Endothelial cell of umbilical vein (primary cell): ENCODE data around the gene ZC3H13. TPM values are rescaled to one million over a fixed set of nuclear protein-coding genes. Genes with fewer than 3 reads are reported as not detected.

Experiments used
- BruUV-seq: library from RNA; stranded (reverse); fragments of 400-500 nt; replicated peaks from 2 replicates; lab custom pipeline; 2021; lab: Mats Ljungman, UMichigan
- CTCF ChIA-PET: fragments of 300-600, 350-600 bp; sonication (Branson Sonifier 250); formaldehyde crosslinking; loops from one replicate; lab custom pipeline; 2021; ENCODE audit warnings: antibody characterized with exemption, inconsistent platforms; lab: Charles Lee
- POLR2A ChIA-PET: fragments of 300-600, 350-600 bp; sonication (Branson Sonifier 250); formaldehyde crosslinking; loops from one replicate; lab custom pipeline; 2021; ENCODE audit warnings: antibody characterized with exemption, inconsistent platforms; lab: Charles Lee
- DNase-seq: peaks from one replicate; pipeline ENCODE4 v3.0.0-alpha.2; 2011; ENCODE audit warnings: low read depth, low spot score
- FAIRE-seq: peaks from 2 replicates; lab custom pipeline; 2011; peaks lifted over from hg19 to GRCh38; lab: Jason Lieb, UNC
- H2AFZ ChIP-seq: 2 replicates; pipeline ENCODE4 v1.6.0; 2012; ENCODE audit warnings: low read depth, low read length, control low read depth, inconsistent platforms
- H3K27ac ChIP-seq: 2 replicates; pipeline ENCODE4 v1.5.1; 2011; ENCODE audit warnings: low read depth, mild to moderate bottlenecking, control low read depth, low read length, moderate library complexity; ENCODE audit not compliant: insufficient read depth
- H3K27me3 ChIP-seq, 2 experiments: 2 replicates each; pipeline versions ENCODE4 v1.6.0 to v1.6.1; 2011; ENCODE audit warnings: low read length in 2 of 2, mixed read lengths in 1 of 2; ENCODE audit not compliant: control insufficient read depth in 2 of 2, insufficient read depth in 2 of 2
- H3K36me3 ChIP-seq, 2 experiments: 2 replicates in 1 of 2; 3 replicates in 1 of 2; pipeline ENCODE4 v1.5.1; 2011; ENCODE audit warnings: low read length in 2 of 2, mild to moderate bottlenecking in 1 of 2, moderate library complexity in 1 of 2; ENCODE audit not compliant: control insufficient read depth in 2 of 2, insufficient read depth in 2 of 2; ENCODE audit errors: extremely low read depth in 1 of 2
- H3K4me1 ChIP-seq: 3 replicates; pipeline ENCODE4 v1.5.1; 2011; ENCODE audit warnings: mild to moderate bottlenecking, low read length; ENCODE audit not compliant: control insufficient read depth, insufficient read depth; ENCODE audit errors: extremely low read depth
- H3K4me2 ChIP-seq: 2 replicates; pipeline ENCODE4 v1.6.1; 2011; ENCODE audit warnings: low read length, control low read depth, mixed read lengths; ENCODE audit not compliant: insufficient read depth
- H3K4me3 ChIP-seq, 3 experiments: fragments of 200-600 bp in 1 of 3; sonication (generic), shearing (Covaris generic) in 1 of 3; replicated peaks in 1 of 3; 2 replicates each; pipeline ENCODE4 v1.5.1; 2011 to 2016; ENCODE audit warnings: control low read depth in 3 of 3, low read length in 3 of 3, mild to moderate bottlenecking in 2 of 3, inconsistent platforms in 1 of 3, low read depth in 1 of 3, moderate library complexity in 1 of 3; ENCODE audit not compliant: insufficient read depth in 1 of 3
- H3K79me2 ChIP-seq: 2 replicates; pipeline ENCODE4 v1.6.0; 2012; ENCODE audit warnings: low read length, inconsistent platforms; ENCODE audit not compliant: control insufficient read depth, insufficient read depth
- H3K9ac ChIP-seq: replicated peaks from 2 replicates; pipeline ENCODE3; 2011; ENCODE audit warnings: low read length, control low read depth; ENCODE audit not compliant: insufficient read depth; ENCODE audit errors: extremely low read depth
- H3K9me1 ChIP-seq: replicated peaks from 3 replicates; pipeline ENCODE4 v1.6.0; 2011; ENCODE audit warnings: mild to moderate bottlenecking, low read length; ENCODE audit not compliant: control insufficient read depth, insufficient read depth; ENCODE audit errors: extremely low read depth
- H3K9me3 ChIP-seq: replicated peaks from 2 replicates; pipeline ENCODE4 v1.5.1; 2012; ENCODE audit warnings: low read length, inconsistent platforms; ENCODE audit not compliant: control insufficient read depth, insufficient read depth
- H4K20me1 ChIP-seq: replicated peaks from 2 replicates; pipeline ENCODE3; 2011; ENCODE audit warnings: mild to moderate bottlenecking, low read length; ENCODE audit not compliant: control insufficient read depth, insufficient read depth; ENCODE audit errors: extremely low read depth
- CTCF ChIP-seq, 2 donors: IDR thresholded peaks; 1 replicate in 1 of 2; 2 replicates in 1 of 2; pipeline ENCODE4 v1.5.1; 2011; ENCODE audit warnings: low read length in 2 of 2, mild to moderate bottlenecking in 2 of 2, moderate library complexity in 2 of 2, control low read depth in 1 of 2, inconsistent platforms in 1 of 2, low read depth in 1 of 2; ENCODE audit not compliant: insufficient read depth in 1 of 2; ENCODE audit errors: extremely low read depth in 1 of 2
- EZH2 ChIP-seq: IDR thresholded peaks from 2 replicates; pipeline ENCODE4 v1.6.1; 2012; ENCODE audit warnings: borderline replicate concordance, low read depth, mild to moderate bottlenecking, moderate library complexity, low read length, inconsistent platforms; ENCODE audit not compliant: severe bottlenecking
- FOS ChIP-seq: IDR thresholded peaks from 2 replicates; pipeline ENCODE4 v1.6.1; 2011; ENCODE audit warnings: mild to moderate bottlenecking, low read length, moderate library complexity, borderline replicate concordance; ENCODE audit not compliant: insufficient read depth
- GATA2 ChIP-seq: IDR thresholded peaks from 2 replicates; pipeline ENCODE4 v1.7.0; 2011; ENCODE audit warnings: low read depth, mild to moderate bottlenecking, moderate library complexity, mixed read lengths, low read length; ENCODE audit not compliant: insufficient read length, insufficient read depth
- JUN ChIP-seq: IDR thresholded peaks from 2 replicates; pipeline ENCODE4 v1.6.1; 2011; ENCODE audit warnings: borderline replicate concordance, low read depth; ENCODE audit not compliant: insufficient read length, insufficient read depth
- MAX ChIP-seq: IDR thresholded peaks from 2 replicates; pipeline ENCODE4 v1.6.1; 2011; ENCODE audit not compliant: insufficient read depth, insufficient read length
- MYC ChIP-seq: IDR thresholded peaks from one replicate; pipeline ENCODE4 v1.6.1; 2011; ENCODE audit warnings: mild to moderate bottlenecking, low read depth, low read length
- POLR2A ChIP-seq: IDR thresholded peaks from 2 replicates; pipeline ENCODE4 v1.6.1; 2012; ENCODE audit warnings: low read depth, mild to moderate bottlenecking, control low read depth, low read length
- POLR2AphosphoS5 ChIP-seq: IDR thresholded peaks from 2 replicates; pipeline ENCODE4 v1.6.1; 2012; ENCODE audit warnings: low read depth, mild to moderate bottlenecking, control low read depth, low read length, moderate library complexity; ENCODE audit not compliant: insufficient read depth
- dilution Hi-C: fragments of 300-500 bp; cut with MboI; formaldehyde crosslinking; loops from one replicate; pipeline ENCODE4 v1.15.0; 2019; ENCODE audit warnings: low sequenced_read_pairs; ENCODE audit not compliant: extremely low pct_ligation_motif_present
- intact Hi-C: fragments of 100-400 bp; cut with micrococcal nuclease; formaldehyde crosslinking; loops from one replicate; pipeline ENCODE4 v1.10.0; 2022
- polyA plus RNA-seq, 4 experiments: library from polyadenylated mRNA; depleted of rRNA in 3 of 4; stranded (reverse) in 3 of 4; unstranded in 1 of 4; fragments of >200 nt; gene quantifications; 2 replicates each; pipeline versions ENCODE4 v1.2.1 to v1.2.3, GENCODE V29; 2011 to 2012; ENCODE audit warnings: missing spikeins in 1 of 4
- total RNA-seq: library from RNA; stranded (reverse); gene quantifications from 2 replicates; pipeline ENCODE4 v1.2.3, GENCODE V29; 2021

Gene ZC3H13
- total and polyA plus RNA-seq, 2 donors (not counting 3 experiments of a cell fraction or from before 2014, with no cell fraction given): 3.8 to 36.6 TPM

DNA sequence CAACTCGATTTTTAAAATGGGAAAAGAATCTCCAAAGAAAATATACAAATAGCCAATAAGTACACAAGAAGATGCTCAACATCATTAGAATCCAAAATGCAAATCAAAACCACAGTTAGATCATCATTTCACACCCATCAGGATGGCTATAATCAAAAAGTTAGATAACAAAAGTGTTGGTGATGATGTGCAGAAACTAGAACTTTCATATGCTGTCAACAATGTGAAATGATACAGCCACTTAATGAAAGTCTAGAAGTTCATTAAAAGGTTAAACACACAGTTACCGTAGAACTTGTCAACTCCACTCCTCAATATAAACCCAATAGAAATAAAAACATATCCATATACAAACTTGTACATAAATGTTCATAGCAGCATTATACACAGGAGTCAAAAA is 11.8 kb downstream of the ZC3H13 start:
- Histone ChIP-seq H3K4me2 (no peak overlapping the region), H3K27ac (no peak overlapping the region), H3K9me3 (no peaks in the 10 kb centered on the region), H4K20me1 (no peaks in the 10 kb centered on the region), H3K9me1 (no peaks in the 10 kb centered on the region), H3K79me2 (peaks cover 19% of the 10 kb centered on the region), H3K9ac (no peak overlapping the region), H3K36me3 (peaks cover 2 to 20% of the 10 kb centered on the region in 2 experiments), H3K4me3 (no peak overlapping the region), H3K4me1 (no peaks in the 10 kb centered on the region), H3K27me3 (no peaks in the 10 kb centered on the region), H2AFZ (no peak overlapping the region)
- ChIA-PET POLR2A (no interaction called here), CTCF (interaction anchor here (1.5 kb wide), 1 partner anchor 16 kb away, joined by 3 read pairs; no protein-coding TSS in a partner anchor)
- no TSS peak for BruUV-seq
- DNase-seq (no peak), FAIRE-seq (no peak)
- TF ChIP-seq EZH2 (no peak), POLR2A (no peak), POLR2AphosphoS5 (no peak), JUN (no peak)
- intact Hi-C loops: no loop called here
- dilution Hi-C loops: no loop called here

DNA sequence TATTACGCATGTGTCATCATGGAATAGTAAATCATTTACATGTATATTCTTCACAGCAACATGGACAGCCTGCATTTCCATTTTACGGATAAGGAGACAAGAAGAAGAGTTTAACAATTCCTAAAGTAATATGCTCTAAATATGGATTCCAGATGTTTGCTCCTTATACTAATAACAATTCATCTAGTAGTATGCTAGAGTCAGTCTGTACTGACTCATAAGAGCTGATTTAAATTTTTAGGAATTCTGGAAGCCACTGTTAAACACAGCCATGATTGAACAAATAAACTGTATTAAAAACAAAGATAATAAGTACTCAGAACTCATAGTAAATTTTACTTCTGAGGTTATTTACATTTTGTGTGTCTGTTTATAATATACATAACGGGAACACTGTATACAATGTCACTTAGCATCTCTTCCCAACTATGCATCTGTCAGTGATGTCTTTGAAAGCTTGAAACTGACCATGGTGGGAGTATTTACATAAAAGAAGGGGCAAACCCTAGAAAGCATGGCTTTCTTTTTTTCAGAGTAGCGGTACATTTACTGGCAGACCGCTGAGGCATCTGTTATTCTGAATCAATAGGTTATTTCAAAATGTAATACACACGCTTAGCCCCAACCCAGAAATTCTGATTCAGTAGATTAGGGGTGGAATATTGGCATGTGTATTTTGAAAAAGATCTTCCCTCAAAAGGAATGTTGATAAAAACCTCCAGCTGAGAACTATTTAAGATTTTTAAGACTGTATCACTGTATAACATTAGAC is 12.9 kb downstream of the ZC3H13 start:
- ChIA-PET CTCF (interaction anchor here (1.4 to 1.5 kb wide), 2 partner anchors 15 to 27 kb away, joined by 3 to 5 read pairs; no protein-coding TSS in a partner anchor), POLR2A (no interaction called here)
- no peaks in the 10 kb centered on the region for H3K4me1 ChIP-seq
- intact Hi-C loops (no loop called here), dilution Hi-C loops (no loop called here)
- H3K27ac ChIP-seq: no peak overlapping the region
- no peaks in the 10 kb centered on the region for H3K9me1 ChIP-seq
- H3K9me3 ChIP-seq: no peaks in the 10 kb centered on the region
- FAIRE-seq (no peak), DNase-seq (no peak)
- H3K36me3 ChIP-seq: peaks cover 2 to 20% of the 10 kb centered on the region in 2 experiments
- no peak overlapping the region for H3K9ac ChIP-seq
- TF ChIP-seq EZH2: no peak
- no peak for TF ChIP-seq CTCF (IDR thresholded peaks at IDR 0.05; ENCODE audit: extremely low read depth in 1 of 2, insufficient read depth in 1 of 2, low read depth in 1 of 2, low read length in 2 of 2)
- TF ChIP-seq POLR2A: no peak
- no peak for TF ChIP-seq GATA2
- no peak for TF ChIP-seq POLR2AphosphoS5
- TF ChIP-seq JUN: no peak
- no peak for TF ChIP-seq FOS
- no peak for TF ChIP-seq MAX
- TF ChIP-seq MYC: no peak
- no peaks in the 10 kb centered on the region for H3K27me3 ChIP-seq
- H3K4me3 ChIP-seq: no peak overlapping the region
- no peak overlapping the region for H3K4me2 ChIP-seq
- H4K20me1 ChIP-seq: no peaks in the 10 kb centered on the region
- no peak overlapping the region for H2AFZ ChIP-seq
- BruUV-seq: no TSS peak
- H3K79me2 ChIP-seq: peaks cover 11% of the 10 kb centered on the region
